H9 (cell line): ENCODE data around the gene PRSS8. TPM values are rescaled to one million over a fixed set of nuclear protein-coding genes. Genes with fewer than 3 reads are reported as not detected.

Experiments
- DNase-seq: peaks from one replicate; pipeline ENCODE4 v3.0.0-alpha.2; 2017
- H2AFZ ChIP-seq: one replicate; pipeline ENCODE4 v1.6.1; 2013; ENCODE audit warnings: mild to moderate bottlenecking, low read length, control low read depth, moderate library complexity
- H2AK5ac ChIP-seq: 2 replicates; pipeline ENCODE4 v1.6.1; 2013; ENCODE audit warnings: low read length, control low read depth, mixed read lengths; ENCODE audit not compliant: insufficient read length
- H2BK120ac ChIP-seq: one replicate; pipeline ENCODE4 v1.6.1; 2013; ENCODE audit warnings: low read depth, mild to moderate bottlenecking, low read length, control low read depth, inconsistent platforms; ENCODE audit not compliant: poor library complexity, severe bottlenecking
- H2BK12ac ChIP-seq: 2 replicates; pipeline ENCODE4 v1.6.1; 2013; ENCODE audit warnings: low read length, control low read depth, mixed read lengths, low read depth; ENCODE audit not compliant: insufficient read length
- H2BK15ac ChIP-seq: 2 replicates; pipeline ENCODE4 v1.6.1; 2013; ENCODE audit warnings: low read depth, low read length, control low read depth
- H2BK20ac ChIP-seq: one replicate; pipeline ENCODE4 v1.6.1; 2013; ENCODE audit warnings: low read depth, mild to moderate bottlenecking, low read length, control low read depth, inconsistent platforms; ENCODE audit not compliant: poor library complexity, severe bottlenecking
- H2BK5ac ChIP-seq: 2 replicates; pipeline ENCODE4 v1.6.1; 2013; ENCODE audit warnings: low read length, control low read depth, mixed read lengths; ENCODE audit not compliant: insufficient read length
- H3K14ac ChIP-seq: 2 replicates; pipeline ENCODE4 v1.6.1; 2013; ENCODE audit warnings: low read length, control low read depth; ENCODE audit not compliant: insufficient read depth
- H3K18ac ChIP-seq: 2 replicates; pipeline ENCODE4 v1.6.1; 2013; ENCODE audit warnings: low read depth, mild to moderate bottlenecking, mixed read lengths, low read length, control low read depth; ENCODE audit not compliant: insufficient read length
- H3K23ac ChIP-seq: 2 replicates; pipeline ENCODE4 v1.6.1; 2013; ENCODE audit warnings: low read length, control low read depth, mixed read lengths, low read depth; ENCODE audit not compliant: insufficient read length
- H3K23me2 ChIP-seq: 2 replicates; pipeline ENCODE4 v1.6.1; 2013; ENCODE audit warnings: low read depth, mild to moderate bottlenecking, mixed read lengths, low read length, control low read depth; ENCODE audit not compliant: insufficient read length, poor library complexity, severe bottlenecking
- H3K27ac ChIP-seq: 2 replicates; pipeline ENCODE4 v1.5.1; 2013; ENCODE audit warnings: low read length, control low read depth, mixed read lengths, low read depth; ENCODE audit not compliant: insufficient read length
- H3K27me3 ChIP-seq: 2 replicates; pipeline ENCODE4 v1.6.1; 2013; ENCODE audit warnings: low read length, control low read depth, inconsistent platforms; ENCODE audit not compliant: insufficient read depth
- H3K4ac ChIP-seq: 2 replicates; pipeline ENCODE4 v1.6.1; 2013; ENCODE audit warnings: low read depth, mild to moderate bottlenecking, control low read depth, inconsistent platforms, low read length, moderate library complexity
- H3K4me1 ChIP-seq: 2 replicates; pipeline ENCODE4 v1.6.1; 2013; ENCODE audit warnings: low read length, control low read depth, inconsistent platforms; ENCODE audit not compliant: insufficient read depth
- H3K4me2 ChIP-seq: 2 replicates; pipeline ENCODE4 v1.6.1; 2013; ENCODE audit warnings: low read length, control low read depth, mixed read lengths; ENCODE audit not compliant: insufficient read length, insufficient read depth
- H3K56ac ChIP-seq: 2 replicates; pipeline ENCODE4 v1.6.1; 2013; ENCODE audit warnings: low read depth, mild to moderate bottlenecking, mixed read lengths, low read length, control low read depth; ENCODE audit not compliant: insufficient read length
- H3K79me1 ChIP-seq: 2 replicates; pipeline ENCODE4 v1.6.1; 2013; ENCODE audit warnings: low read depth, mild to moderate bottlenecking, moderate library complexity, low read length, control low read depth, inconsistent platforms; ENCODE audit not compliant: insufficient read depth, poor library complexity, severe bottlenecking
- H3K79me2 ChIP-seq: 2 replicates; pipeline ENCODE4 v1.6.1; 2013; ENCODE audit warnings: low read length, control low read depth, inconsistent platforms; ENCODE audit not compliant: insufficient read depth
- H3K9ac ChIP-seq: 2 replicates; pipeline ENCODE4 v1.6.1; 2013; ENCODE audit warnings: low read length, control low read depth, mixed read lengths; ENCODE audit not compliant: insufficient read length; ENCODE audit errors: extremely low read depth
- H3K9me3 ChIP-seq: one replicate; pipeline ENCODE4 v1.6.1; 2013; ENCODE audit warnings: low read depth, low read length, inconsistent platforms; ENCODE audit not compliant: control insufficient read depth
- H3T11ph ChIP-seq: one replicate; pipeline ENCODE4 v1.6.1; 2013; ENCODE audit warnings: mild to moderate bottlenecking, low read length, control low read depth, inconsistent platforms
- H4K20me1 ChIP-seq: one replicate; pipeline ENCODE4 v1.6.1; 2013; ENCODE audit not compliant: control insufficient read depth, insufficient read length, insufficient read depth
- H4K5ac ChIP-seq: 2 replicates; pipeline ENCODE4 v1.6.1; 2013; ENCODE audit warnings: low read depth, mild to moderate bottlenecking, mixed read lengths, low read length, control low read depth; ENCODE audit not compliant: insufficient read length
- H4K8ac ChIP-seq: replicated peaks from 2 replicates; pipeline ENCODE4 v1.6.1; 2013; ENCODE audit warnings: low read length, control low read depth, mixed read lengths, low read depth; ENCODE audit not compliant: insufficient read length
- H4K91ac ChIP-seq: 2 replicates; pipeline ENCODE4 v1.6.1; 2013; ENCODE audit warnings: low read depth, mild to moderate bottlenecking, moderate library complexity, mixed read lengths, low read length, control low read depth; ENCODE audit not compliant: insufficient read length
- H3K27ac Mint-ChIP-seq, 3 experiments: 2 replicates in 2 of 3; 3 replicates in 1 of 3; pipeline ENCODE4 v1.8.0; 2020 to 2021; ENCODE audit warnings: mixed read lengths in 3 of 3, mild to moderate bottlenecking in 1 of 3, moderate library complexity in 1 of 3
- H3K27me3 Mint-ChIP-seq: 2 replicates; pipeline ENCODE4 v1.8.0; 2021; ENCODE audit warnings: low read depth, mild to moderate bottlenecking, moderate library complexity, mixed read lengths
- H3K36me3 Mint-ChIP-seq, 3 experiments: 2 replicates in 2 of 3; 3 replicates in 1 of 3; pipeline ENCODE4 v1.8.0; 2020 to 2021; ENCODE audit warnings: low read depth in 3 of 3, mixed read lengths in 3 of 3; ENCODE audit not compliant: insufficient read depth in 1 of 3
- H3K4me1 Mint-ChIP-seq, 2 experiments: 2 replicates each; pipeline ENCODE4 v1.8.0; 2020; ENCODE audit warnings: mixed read lengths in 2 of 2
- H3K4me3 Mint-ChIP-seq, 2 experiments: 2 replicates in 1 of 2; 3 replicates in 1 of 2; pipeline ENCODE4 v1.8.0; 2020 to 2021; ENCODE audit warnings: mild to moderate bottlenecking in 2 of 2, mixed read lengths in 2 of 2, moderate library complexity in 1 of 2
- H3K9me3 Mint-ChIP-seq, 2 experiments: 2 replicates in 1 of 2; 3 replicates in 1 of 2; pipeline ENCODE4 v1.8.0; 2020; ENCODE audit warnings: mild to moderate bottlenecking in 2 of 2, mixed read lengths in 2 of 2, moderate library complexity in 1 of 2
- WGBS: extraction: QIAGEN DNeasy Blood & Tissue Kit; methylation state at CpG from one replicate; pipeline ENCODE4 v1.1.7; 2013; ENCODE audit warnings: missing lambda C conversion rate, low lambda C conversion rate, mixed read lengths; ENCODE audit not compliant: insufficient read length; ENCODE audit errors: extremely low coverage; 5-methylcytosine and 5-hydroxymethylcytosine counted together
- total RNA-seq: library from RNA; stranded (reverse); gene quantifications from 2 replicates; pipeline ENCODE4 v1.2.1, GENCODE V29; 2021
- TF ChIP-seq, protein P1 (sequence below): fragments of 200-600 bp; sonication (generic); conservative IDR thresholded peaks from 3 replicates; pipeline ENCODE4 v1.8.0; 2021; ENCODE audit warnings: antibody characterized with exemption, mild to moderate bottlenecking

PRSS8 gene
- total RNA-seq, 1 experiment from 2014 or later: 64.0 TPM

DNA sequence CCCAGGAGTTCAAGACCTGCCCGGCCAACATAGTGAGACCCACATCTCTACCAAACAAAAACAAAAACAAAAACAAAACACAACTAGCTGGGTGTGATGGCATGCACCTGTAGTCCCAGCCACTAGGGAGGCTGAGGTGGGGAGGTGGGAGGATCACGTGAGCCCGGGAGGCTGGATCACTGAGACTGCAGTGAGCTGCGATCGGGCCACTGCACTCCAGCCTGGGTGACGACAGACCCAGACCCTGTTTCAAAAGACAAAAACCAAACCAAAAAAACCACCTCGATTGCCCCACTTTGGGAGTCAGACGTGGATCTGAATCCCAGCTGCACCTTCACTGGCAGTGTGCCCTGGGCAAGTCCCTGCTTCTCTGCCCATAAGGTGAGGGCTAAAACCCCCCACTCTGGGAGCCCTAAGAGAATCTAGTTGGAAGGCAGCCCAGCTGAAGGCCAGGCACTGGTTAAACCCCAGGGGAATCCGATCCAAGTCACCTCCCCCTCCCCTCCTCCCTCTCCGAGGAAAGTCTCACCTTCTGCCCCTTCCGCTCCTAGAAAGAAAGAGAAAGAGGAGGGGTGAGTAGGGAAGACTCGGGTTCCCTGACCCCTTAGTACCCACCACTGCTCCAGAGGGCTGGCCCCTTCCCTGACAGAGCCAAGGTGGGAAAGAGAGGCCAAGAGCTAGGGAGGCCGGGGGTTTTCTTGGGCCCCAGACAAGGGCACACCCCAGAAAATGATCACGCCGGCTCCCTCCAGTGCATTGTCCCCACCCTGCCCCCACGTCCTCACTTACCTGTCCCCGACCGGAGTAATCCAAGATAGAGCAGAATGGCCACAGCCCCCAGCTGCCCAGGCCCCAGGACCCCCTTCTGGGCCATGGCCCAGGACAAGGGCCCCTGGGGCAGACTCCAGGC is 647 bp downstream of the PRSS8 start:
- Histone ChIP-seq H2BK15ac (no peak overlapping the region; the same call in 1 of the 2 replicates), H3K14ac (0 out of 2 replicates have a peak overlapping the region, but pooled peaks have one; percentile 56), H4K5ac (no peak overlapping the region), H3K79me1 (peaks cover 5% of the 10 kb centered on the region), H3K23ac (no peak overlapping the region), H3K9me3 (no peaks in the 10 kb centered on the region), H2AK5ac (no peak overlapping the region), H3K18ac (peak overlapping the region; percentile 89), H2BK20ac (no peak overlapping the region), H2BK5ac (no peak overlapping the region), H3K4me2 (peak overlapping the region; percentile 38), H2BK12ac (no peak overlapping the region), H3K4me1 (peaks cover 18% of the 10 kb centered on the region; the same call in 1 of the 2 replicates), H4K8ac (no peak overlapping the region), H3K56ac (no peak overlapping the region), H4K91ac (no peak overlapping the region), H3K79me2 (peaks cover 4% of the 10 kb centered on the region; the same call in 1 of the 2 replicates), H2AFZ (no peak overlapping the region), H3T11ph (no peak overlapping the region), H3K4ac (no peak overlapping the region; the same call in 1 of the 2 replicates), H3K9ac (peak overlapping the region; percentile 81), H2BK120ac (no peak overlapping the region), H3K27ac (no peak overlapping the region), H3K23me2 (peaks cover 5% of the 10 kb centered on the region), H4K20me1 (no peaks in the 10 kb centered on the region), H3K27me3 (no peaks in the 10 kb centered on the region)
- DNase-seq: peak; percentile 80
- no peaks in the 10 kb centered on the region; a peak in 1 of 5 replicates for H3K9me3 Mint-ChIP-seq
- peak overlapping the region; percentile 81 to 92 for H3K4me3 Mint-ChIP-seq
- H3K27me3 Mint-ChIP-seq: no peaks in the 10 kb centered on the region
- WGBS: no CpG with 5 or more reads among the region's 18 CpGs
- H3K36me3 Mint-ChIP-seq: peaks cover 27 to 34% (median 27%) of the 10 kb centered on the region in 3 experiments
- TF ChIP-seq, protein P1, sequence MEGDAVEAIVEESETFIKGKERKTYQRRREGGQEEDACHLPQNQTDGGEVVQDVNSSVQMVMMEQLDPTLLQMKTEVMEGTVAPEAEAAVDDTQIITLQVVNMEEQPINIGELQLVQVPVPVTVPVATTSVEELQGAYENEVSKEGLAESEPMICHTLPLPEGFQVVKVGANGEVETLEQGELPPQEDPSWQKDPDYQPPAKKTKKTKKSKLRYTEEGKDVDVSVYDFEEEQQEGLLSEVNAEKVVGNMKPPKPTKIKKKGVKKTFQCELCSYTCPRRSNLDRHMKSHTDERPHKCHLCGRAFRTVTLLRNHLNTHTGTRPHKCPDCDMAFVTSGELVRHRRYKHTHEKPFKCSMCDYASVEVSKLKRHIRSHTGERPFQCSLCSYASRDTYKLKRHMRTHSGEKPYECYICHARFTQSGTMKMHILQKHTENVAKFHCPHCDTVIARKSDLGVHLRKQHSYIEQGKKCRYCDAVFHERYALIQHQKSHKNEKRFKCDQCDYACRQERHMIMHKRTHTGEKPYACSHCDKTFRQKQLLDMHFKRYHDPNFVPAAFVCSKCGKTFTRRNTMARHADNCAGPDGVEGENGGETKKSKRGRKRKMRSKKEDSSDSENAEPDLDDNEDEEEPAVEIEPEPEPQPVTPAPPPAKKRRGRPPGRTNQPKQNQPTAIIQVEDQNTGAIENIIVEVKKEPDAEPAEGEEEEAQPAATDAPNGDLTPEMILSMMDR: peak; percentile 30; the same call in 1 of the 3 replicates
- peaks cover 55 to 67% of the 10 kb centered on the region in 2 experiments for H3K4me1 Mint-ChIP-seq
- peak overlapping the region; percentile 95 to 99 (median 97) for H3K27ac Mint-ChIP-seq
